HG03060 (cell line): ENCODE results near the gene IL1RAPL1.

Source experiments
- ATAC-seq: cut with Tn5 transposase; IDR thresholded peaks from one replicate; pipeline ENCODE4 v1.9.1; 2021; ENCODE audit warnings: low read depth, moderate number of reproducible peaks; ENCODE audit not compliant: unreplicated experiment

The IL1RAPL1 gene

DNA sequence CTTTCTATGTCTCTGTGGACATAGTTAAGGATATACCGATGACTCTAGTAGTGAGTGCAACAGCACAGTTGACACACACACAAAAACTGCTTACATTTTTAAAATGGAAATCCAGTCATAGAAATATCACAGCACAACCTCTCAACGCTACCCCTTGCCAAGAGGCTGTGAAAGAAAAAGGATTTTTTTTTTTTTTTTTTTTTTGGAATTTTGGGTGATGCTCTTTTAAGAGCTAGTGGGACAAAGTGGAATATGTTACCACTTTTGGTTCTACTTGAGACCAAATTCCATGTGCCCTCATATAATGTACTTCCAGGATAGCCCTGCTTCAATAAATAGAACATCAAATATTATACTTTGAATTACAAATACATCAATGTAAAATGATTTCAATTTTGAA, 1247.1 kb downstream of the IL1RAPL1 start:
- no peak for ATAC-seq

DNA sequence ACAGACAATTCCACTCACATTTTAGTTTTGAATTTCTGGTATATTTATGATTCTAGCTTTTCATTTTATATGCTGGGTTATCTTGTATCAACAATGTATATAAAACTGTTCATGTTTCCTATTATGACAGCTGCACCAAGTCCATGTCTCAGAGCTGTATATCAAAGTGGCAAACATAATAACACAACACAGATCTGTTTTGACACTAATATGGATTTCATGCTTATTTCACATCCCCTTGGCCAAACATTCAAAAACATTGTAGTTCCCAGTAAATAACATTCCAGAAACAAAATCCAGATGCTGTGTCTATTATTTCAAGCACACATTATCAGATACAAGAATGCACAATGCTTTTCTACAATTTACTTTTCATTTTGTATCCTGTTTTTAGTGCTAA, 1247.5 kb downstream of the IL1RAPL1 start:
- ATAC-seq, result no peak

DNA sequence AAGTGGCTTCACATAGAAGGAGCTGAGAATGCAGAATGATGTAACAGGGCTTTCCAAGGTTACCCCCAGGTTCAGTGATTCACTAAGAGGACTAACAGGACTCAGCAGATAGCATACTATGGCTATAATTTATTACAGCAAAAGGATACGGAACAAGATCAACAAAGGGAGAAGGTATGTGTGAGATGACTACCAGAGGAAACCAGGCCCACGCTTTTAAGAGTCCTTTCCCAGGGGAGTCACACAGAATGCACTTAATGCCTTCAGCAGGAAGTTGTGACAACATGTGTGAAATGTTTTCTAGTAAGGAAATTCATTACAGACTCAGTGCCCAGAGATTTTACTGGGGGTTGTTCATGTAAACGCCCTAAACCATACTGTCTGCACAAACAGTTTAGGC, 1254.5 kb downstream of the IL1RAPL1 start:
- no peak for ATAC-seq

DNA sequence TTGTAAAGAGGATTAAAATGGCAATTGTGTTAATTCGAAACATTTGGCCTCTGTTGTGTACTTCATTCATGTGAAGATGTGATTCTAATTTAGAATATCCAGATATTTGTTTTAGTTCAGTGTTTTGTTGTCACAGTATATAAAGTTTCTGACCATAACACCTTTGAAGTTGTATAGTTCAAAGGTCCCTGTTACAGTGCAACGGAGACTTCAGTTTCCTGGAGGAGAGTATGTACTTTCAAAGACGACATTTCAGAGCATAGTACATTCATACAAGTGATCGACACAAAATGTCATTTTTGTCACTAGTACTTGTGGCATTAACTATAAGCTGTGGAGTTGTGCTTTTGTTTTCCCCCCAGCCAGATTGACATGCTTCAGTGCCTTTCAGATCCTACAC, 1255.3 kb downstream of the IL1RAPL1 start:
- no peak for ATAC-seq

DNA sequence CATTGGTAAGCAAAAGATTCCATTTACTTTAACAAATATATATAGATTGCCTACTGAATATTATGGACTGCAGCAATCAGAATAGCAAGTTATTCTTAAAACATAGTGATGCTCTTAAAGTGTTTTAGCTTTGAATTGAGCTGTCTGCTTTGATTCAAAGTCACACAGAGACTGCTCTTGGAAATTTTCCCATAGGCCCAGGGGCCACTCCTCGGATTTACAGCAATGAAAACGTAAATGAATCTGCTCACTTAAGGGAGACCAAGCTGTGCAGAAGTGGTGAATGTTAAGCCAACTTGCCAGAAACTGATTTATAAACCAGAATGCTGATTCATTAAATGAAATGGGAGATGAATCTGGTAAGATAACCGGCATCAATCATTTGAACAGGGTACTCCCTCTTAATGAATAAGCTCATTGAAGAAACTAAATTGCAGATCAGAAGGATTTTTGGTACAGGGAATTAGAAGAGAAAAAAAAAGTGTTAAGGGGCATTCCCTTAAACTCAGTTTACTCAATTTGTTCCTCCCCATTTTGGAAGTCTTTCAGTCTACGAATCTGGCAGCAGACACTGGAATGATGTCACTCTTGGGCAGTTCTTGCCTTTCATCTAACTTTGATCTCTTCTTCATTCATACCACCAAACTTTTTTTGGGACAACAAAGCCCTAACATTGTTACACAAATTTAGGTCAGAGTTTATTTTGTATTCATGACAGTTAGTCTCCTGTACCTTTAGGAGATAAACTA, 1264.8 kb downstream of the IL1RAPL1 start:
- ATAC-seq, result no peak

DNA sequence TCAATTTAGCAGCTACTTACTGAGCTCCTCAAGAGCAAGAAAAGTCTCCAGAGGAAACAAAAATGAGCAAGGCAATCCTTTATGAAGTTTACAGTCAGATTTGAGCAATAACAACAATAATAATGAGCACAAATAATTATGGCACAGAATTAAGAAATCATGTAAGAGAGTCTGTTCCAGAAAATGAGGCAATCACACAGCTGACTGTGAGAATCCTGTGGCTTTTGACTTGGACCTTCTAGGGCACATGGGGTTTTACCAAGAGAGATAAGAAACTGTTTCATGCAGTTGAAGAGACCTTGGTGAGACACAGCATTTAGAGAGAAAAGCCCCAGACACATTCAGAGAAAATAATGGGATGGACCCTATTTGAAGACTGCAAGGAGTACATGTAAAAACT, 1265.5 kb downstream of the IL1RAPL1 start:
- no peak for ATAC-seq

DNA sequence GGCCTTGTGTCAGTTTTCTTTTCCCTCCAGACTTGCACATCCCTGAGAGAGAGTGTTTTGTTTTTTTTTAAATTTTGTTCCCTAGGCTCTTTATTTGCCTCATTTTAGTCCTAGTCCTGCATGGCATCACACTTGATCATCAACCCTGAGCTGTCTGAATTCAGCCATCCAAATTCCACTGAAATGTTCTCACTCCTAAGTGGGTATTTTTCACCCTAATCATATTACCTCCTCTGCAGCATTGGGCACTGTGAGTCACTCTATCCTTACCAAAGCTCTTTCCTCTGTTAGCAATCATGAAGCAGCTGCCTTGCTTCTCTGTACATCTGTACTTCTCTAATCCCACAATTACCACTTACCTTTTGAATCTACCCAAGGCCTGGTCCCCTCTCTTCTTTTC, 1271.5 kb downstream of the IL1RAPL1 start:
- no peak for ATAC-seq

DNA sequence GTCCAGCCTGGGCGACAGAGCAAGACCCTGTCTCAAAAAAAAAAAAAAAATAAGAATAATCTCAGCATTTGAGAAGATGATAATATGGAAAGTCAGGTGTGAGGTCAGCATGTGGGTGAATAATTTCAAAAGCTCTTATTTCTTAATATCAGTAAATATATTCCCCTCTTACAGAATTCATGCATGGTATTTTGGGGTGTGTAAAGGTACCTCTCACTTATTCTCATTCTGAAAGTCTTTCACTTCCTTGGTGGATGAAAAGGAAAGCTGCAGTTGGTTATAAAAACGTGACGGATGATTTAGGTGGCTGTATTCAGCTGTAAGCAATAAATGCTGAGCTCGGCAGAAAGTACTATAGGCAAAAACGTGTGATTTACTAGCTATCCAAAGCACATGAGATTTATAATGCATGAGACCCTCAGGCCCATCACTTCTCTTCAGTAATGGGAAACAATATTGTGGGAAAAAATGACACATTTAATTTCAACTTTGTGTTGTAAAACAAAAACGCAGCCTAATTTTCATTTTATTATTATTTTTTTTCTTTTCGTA, 1275.0 kb downstream of the IL1RAPL1 start:
- no peak for ATAC-seq

DNA sequence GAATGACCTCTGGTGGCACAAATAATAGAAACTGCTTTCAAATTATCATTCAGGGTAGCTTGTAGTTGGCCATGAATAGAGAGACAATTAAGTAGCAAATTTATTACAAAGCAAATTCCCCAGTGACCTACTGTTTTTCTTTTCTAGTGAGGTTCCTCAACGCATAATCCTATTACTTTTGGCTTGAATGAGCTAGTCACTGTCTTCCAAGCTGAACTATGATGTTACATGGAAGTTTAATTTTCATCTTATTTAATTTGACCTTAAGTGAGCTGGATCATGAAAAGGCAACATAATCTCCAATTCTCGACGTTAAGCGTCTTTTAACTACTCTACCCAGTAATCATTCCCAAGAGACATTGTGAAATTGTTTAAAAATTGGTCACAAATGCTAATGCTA, 1280.7 kb downstream of the IL1RAPL1 start:
- no peak for ATAC-seq

DNA sequence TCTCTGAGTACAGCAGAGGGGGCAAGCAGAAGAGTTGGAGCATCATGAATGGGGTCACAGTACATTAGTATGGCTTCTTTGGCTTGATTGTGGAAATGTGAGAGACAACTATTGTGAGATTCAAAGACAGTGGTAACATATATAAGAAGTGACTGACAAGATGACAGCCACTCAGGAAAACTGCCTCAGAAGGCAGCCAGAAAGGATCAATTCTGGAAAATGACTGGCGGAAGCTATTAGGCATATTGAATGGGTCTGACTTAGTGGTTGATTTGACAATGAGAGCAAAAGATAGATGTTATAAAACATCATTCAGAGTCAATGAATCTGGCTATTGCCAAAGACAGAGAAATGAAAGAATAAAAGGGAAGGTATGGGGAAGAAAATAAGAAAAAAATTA, 1282.6 kb downstream of the IL1RAPL1 start:
- ATAC-seq, result no peak

DNA sequence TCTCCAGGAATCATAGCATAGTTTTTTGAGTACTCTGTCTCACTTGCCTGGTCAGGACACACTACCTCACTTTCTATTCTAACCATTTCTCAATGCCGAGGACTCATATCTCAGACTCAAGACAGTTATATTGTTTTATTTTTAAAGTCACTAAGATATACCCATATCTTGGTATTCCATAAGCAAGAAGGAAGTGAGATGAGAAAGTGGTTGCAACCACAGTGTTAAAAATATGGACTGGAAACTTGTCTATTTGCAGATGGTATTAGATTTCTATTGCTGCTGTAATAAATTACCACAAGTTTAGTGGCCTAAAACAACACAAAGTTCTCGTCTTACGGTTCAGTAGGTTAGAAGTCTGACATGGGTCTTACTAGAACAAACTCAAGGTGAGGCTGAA, 1283.4 kb downstream of the IL1RAPL1 start:
- ATAC-seq, result no peak

DNA sequence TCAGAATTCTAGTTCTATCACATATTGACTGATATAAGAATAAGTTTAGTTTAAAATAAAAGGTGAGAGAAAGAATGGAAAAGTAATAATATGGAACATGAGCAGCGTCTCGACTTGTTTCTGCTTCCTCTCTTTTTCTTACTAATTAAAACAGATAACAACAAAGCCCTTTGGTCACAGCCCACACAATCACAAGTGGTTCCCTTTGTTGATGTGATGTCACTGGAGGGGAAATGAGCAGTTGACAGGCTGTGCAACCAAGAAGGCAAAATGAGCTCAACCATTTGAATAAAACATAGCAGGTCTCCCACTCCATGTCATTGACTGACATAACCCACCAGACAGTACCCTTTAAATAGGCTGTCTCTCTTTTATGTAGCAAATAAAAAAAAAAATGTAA, 1285.6 kb downstream of the IL1RAPL1 start:
- no peak for ATAC-seq

DNA sequence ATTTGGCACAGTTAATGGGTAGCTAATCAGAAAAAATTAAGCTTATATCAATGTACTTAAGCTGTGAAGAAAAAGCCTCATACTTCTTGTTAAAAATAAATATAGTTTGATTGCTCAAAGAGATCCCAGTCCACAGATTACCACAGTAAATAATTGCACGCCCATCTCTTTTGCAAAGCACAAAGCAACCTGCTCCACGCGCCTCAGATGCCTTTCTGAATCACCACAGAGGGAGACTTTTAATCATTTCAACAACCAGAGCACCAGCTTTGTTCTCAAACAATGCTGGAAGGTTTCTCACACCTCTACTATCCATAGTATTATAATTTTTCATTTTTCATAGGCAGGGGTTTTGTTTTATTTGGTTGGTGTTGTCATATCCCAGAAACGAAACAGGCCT, 1289.5 kb downstream of the IL1RAPL1 start:
- no peak for ATAC-seq

DNA sequence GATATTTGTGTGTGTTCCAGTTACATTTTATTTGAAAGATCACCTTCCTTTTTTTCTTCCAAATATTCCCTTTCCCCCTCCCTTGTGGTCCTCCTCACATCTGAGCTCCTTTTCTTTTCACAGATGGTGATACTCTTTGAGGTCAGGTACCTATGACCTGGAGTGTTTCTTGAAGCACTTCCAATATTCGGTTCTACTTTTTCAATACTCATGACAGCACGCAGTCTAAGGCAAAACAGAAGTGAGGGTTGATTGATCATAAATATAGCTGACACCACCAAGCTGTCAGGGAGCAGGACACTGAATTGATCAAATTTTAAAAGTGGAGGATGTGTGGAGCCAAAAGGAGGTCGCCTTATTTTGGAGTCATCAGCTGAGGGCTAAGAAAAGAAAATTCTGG, 1293.7 kb downstream of the IL1RAPL1 start:
- ATAC-seq, result no peak

DNA sequence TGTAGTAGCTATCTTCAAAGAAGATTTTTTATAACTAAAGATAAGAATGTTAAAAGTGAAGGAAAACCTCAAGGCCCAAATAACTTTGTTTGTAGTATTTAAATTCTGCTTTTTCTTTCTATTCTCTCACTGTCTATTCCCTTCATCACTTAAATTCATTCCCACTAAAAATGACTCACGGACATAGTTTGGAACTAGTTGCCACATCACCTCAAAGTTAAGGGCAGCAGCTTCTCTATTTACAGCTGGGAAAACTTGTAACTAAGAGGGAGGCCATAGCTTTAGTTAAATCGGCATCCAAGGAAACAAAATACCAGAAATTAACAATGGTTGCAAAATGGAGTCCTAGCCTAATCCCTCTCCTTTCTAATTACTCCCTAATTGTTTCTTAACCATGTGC, 1302.8 kb downstream of the IL1RAPL1 start:
- ATAC-seq, result no peak

DNA sequence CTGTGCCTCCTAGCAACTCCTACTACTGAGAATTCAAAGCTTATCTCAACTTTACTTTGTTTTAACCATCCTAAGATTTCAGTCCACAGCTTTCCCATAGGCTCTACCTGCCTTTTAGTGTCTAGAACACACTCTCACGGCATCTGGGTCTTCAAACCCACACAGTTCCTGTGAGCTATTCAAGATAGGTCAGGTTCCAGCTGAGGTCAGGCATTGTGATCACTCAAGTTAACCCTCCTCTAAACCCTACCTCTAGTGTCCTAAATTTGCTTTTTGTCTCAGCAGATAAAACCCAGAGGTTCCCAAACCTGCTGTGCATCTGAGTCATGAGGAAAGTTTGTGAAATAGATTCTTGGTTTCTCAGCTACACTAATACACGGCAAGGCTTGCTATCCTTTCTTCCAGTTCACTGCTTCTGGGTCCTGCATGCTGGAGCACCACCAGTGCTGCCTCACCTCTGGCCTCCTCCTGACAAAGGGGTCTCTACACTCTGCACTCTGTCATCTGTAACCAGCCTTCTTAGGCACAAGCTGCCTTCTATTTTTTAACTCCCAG, 1303.5 kb downstream of the IL1RAPL1 start:
- no peak for ATAC-seq

DNA sequence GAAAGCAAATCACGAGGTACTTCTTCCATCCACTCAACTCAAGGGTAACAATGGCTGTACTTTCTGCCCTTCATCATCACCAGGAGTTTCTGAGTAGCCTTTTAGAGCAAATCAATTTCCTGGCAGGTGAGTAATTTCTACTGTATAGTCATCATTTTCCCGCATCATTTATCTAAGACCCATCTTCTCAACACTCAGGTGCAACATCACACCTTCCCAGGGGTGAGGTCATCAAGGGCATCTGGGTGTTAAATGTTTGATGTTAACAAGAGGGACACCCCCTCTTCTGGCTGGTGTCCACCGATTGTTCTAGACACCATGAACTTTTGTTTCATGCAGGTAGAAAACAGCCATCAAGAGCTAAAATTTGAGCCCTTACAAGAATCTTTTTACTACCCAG, 1314.8 kb downstream of the IL1RAPL1 start:
- no peak for ATAC-seq

DNA sequence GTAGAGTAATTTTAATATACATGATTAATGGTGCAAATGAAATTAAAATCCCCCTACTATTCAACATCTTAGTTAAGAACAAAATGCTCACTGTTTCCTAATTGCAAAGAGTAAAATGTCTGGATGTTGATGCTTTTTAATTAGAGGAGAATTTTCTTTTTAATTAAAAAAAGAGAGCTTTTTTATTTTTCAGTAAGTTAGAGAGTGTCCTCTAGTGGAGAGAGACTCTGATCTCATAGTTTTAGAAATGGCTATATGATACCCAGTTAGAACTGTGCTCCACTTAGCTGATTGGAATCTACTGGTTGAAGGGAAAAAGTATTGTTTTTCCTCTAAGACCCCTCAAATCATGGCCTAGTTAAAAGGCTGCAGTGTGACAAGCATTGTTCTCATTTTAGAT, 1316.1 kb downstream of the IL1RAPL1 start:
- ATAC-seq, result no peak

DNA sequence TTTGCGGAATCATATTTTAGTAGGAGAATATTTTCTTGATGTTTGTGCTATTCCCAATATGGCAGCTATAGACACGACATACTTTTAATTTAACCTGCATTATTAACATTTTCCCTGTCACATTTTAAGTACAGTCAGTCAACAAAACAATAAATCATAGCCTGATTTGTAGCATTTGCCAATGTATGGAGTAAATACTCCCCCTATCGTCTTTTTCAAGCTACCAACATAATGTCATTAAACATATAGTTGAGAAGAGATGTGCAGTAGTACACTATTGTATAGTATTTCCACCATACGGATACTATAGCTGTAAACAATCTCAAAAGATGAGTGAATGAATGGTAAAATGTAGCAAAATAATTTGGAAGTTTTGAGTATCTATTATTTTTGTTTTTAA, 1324.4 kb downstream of the IL1RAPL1 start:
- no peak for ATAC-seq

DNA sequence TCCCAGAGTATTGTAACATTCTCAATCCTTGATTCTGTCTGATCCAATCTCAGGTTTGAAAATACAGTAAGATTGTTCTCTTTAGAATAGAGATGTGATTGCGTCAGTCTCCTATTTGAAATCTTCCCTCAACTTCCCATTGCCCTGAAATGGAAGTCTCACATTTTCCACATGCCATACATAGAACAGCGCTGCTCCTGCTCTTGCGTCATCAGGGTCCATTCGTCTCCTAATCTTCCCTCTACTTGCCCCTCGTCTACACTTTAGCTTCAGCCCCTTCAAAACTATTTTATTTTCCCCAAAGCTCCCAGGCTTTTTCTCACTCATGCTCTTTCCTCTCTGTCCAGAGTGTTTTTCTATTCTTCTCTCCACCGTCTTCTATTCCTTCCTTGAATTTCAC, 1326.4 kb downstream of the IL1RAPL1 start:
- ATAC-seq, result no peak

DNA sequence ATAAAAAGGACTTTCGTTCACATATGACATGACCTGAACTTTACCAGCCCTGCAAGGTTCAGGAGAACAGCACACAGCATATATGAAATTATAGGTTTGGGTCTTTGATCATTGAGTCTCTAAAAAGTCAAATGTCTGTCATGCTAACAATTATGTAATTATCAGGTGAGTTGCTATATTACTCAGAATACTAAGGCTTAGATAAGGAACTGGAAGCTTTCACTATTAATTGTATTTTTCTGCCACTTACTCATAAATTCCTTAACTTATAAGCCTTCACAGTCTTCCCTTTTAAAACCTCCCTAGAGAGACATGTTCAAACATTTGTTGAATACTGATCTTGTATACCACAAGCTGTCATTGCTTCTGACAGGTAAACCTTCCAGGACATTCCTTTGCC, 1335.4 kb downstream of the IL1RAPL1 start:
- ATAC-seq, result no peak

DNA sequence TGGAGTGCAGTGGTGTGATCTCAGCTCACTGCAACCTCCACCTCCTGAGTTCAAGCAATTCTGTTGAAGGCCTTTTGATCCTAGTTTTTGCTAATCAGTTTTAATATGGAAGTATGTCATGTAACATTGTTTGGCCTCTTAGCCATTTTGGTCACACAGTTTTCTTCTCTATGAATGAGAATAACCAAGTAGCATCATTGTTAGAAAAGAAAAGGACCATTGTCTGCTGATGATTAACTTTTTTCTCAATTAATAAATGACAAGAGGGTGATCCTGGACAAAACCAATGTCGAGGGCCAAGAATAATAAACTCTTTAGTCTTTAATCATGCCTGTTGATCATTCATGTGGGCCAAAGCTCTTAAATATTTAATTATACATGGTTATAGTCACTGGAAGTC, 1338.8 kb downstream of the IL1RAPL1 start:
- no peak for ATAC-seq
